Prostate gland (tissue), 2 donors: ENCODE measurements around the gene RPP21.

Source experiments
- CTCF ChIP-seq, 4 experiments: fragments of 200-600 bp in 2 of 4; fragments of 450-650 bp in 2 of 4; sonication (generic) in 2 of 4; IDR thresholded peaks; 1 replicate in 3 of 4; 2 replicates in 1 of 4; pipeline ENCODE4 v1.5.1; 2016 to 2019; ENCODE audit warnings: antibody characterized with exemption in 4 of 4, mild to moderate bottlenecking in 2 of 4, moderate library complexity in 2 of 4
- POLR2AphosphoS5 ChIP-seq: sonication (generic); formaldehyde crosslinking; IDR thresholded peaks from one replicate; pipeline ENCODE4 v1.6.1; 2017; ENCODE audit warnings: antibody characterized with exemption

- no peak for TF ChIP-seq CTCF (IDR thresholded peaks at IDR 0.05)
- TF ChIP-seq POLR2AphosphoS5 = no peak
Measured at GRCh38 chr6:30317913-30318589, 26.9 kb upstream of the RPP21 start.
